Raji (cell line): ENCODE measurements around the gene PIGBOS1.

ENCODE experiments used
- POLR2A ChIP-seq: IDR thresholded peaks from 2 replicates; pipeline ENCODE4 v1.6.1; 2011; ENCODE audit warnings: low read depth, low read length, control low read depth; ENCODE audit not compliant: insufficient read depth

Gene PIGBOS1

GRCh38 chr15:55318588-55319494, at the start of gene PIGBOS1, which contains the start of gene PIGB:
TSS of gene PIGBOS1 (minus strand) at chr15:55319123. CDS start at chr15:55317792, 1,331 bp downstream.
TSS of gene PIGB (plus strand) at chr15:55319222. CDS start at chr15:55319251, 29 bp downstream.
- peak; percentile 80 for TF ChIP-seq POLR2A

DNA sequence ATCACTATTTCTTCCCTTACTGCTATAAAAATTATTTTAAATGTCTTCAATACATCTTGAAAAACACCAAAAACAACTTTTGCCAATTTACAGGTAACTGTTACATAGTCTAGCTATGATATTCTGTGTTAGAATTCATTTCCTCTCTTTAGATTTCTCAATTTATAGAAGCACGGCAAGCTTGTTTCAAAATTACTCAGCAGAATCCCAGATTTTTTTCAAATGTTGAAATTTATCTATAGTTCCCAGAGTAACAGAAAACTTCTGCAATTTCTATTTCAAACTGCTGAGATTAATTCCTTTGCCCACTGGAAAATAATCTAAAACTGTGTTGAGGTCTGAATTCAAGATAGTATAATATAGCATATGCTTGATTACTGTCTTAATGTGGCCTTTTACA, 48.1 kb upstream of the PIGBOS1 start:
- no peak for TF ChIP-seq POLR2A

GRCh38 chr15:55362641-55363040, 43.7 kb upstream of the PIGBOS1 start:
- TF ChIP-seq POLR2A, result no peak

DNA sequence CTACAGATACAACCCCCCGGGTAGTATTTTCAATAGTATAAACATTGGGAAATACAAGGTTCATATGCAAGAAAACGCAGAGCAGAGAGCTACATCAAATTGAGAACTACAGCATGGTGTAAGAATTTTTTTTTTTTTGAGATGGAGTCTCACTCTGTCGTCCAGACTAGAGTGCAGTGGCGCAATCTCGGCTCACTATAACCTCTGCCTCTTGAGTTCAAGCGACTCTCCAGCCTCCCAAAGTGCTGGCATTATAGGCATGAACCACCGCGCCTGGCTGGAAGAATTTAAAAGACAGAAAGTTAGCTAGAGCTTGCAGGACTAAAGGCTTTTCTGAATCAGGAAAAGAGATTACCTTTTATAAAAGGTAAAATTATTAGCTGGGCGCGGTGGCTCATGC, 42.1 kb upstream of the PIGBOS1 start:
- TF ChIP-seq POLR2A, result no peak

GRCh38 chr15:55360256-55360655, 41.3 kb upstream of the PIGBOS1 start:
- no peak for TF ChIP-seq POLR2A

DNA sequence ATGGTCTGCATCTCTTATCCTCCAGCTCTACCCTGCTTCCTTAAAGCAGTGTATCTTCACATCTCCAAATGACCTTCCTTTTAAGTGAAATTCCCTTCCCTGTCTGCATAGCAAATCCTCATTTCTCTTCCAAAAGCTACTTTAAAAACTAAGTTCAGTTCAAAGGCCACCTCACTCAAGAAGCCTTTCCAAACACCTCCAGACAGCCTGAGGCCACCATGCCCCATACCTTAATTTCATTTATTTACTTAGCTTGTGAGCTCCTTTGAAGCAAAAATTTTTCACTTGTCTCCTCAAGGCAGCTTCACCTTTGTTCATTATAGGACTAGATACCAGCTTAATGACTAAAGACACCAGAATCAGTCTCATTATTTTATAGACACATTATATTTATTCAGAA, 39.5 kb upstream of the PIGBOS1 start:
- TF ChIP-seq POLR2A, result no peak

DNA sequence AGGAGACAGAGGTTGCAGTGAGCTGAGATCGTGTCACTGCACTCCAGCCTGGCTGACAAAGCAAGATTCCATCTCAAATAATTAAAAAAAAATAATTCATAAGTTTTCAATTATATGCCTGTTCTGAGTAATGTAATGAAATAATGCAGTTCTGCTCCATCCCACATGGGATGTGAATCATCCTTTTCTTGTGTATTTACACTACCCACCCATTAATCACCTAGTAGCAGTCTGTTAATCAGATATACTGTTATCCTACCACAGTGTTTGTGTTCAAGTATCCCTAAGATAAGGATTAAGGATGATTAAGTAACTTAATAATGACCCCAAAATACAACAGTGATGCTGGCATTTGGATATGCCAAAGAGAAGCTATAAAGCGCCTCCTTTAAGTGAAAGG, 38.9 kb upstream of the PIGBOS1 start:
- TF ChIP-seq POLR2A, result no peak

GRCh38 chr15:55356985-55357585, 38.2 kb upstream of the PIGBOS1 start:
- TF ChIP-seq POLR2A, result no peak

DNA sequence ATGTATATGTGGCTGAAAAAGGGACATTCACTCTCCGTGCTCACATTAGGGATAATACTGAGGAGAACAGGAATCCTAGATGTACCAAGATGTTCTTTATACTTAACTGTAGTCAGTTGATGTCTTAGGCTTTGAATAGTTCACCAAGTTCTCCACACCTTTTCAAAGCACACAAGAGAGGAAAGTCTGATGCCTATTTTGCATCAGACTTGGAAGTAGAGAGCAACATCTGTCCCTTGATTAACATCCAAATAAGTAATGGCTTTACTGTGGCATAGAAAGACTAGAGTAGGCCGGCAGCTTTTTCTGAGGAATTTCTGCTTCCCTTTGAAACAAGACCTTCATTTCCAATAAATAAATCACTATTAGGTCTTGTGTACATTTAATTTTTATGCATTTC, 34.1 kb upstream of the PIGBOS1 start:
- no peak for TF ChIP-seq POLR2A

- no peak for TF ChIP-seq POLR2A
Observed at GRCh38 chr15:55349282-55349681, 30.4 kb upstream of the PIGBOS1 start.

DNA sequence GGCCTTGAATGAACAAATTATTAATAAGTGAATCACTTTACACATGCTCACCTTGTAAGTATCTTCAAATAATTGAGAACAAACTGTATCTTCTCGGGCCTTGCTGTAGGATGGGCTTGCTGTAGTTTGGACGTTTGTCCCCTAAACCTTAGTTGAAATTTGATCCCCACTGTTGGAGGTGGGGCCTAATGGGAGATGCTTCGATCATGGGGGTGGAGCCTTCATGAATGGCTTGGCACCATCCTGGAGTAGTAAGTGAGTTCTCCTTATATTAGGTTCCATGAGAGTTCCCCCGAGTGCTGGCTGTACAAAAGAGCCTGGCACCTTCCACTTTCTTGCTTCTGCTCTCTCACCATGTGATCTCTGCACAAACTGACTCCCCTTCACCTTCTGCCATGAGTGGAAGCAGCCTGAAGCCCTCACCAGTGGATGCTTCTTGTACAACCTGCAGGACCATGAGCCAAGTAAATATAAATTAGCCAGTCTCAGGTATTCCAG, 29.4 kb upstream of the PIGBOS1 start:
- no peak for TF ChIP-seq POLR2A

- no peak for TF ChIP-seq POLR2A
Observed at GRCh38 chr15:55344206-55344605, 25.3 kb upstream of the PIGBOS1 start.

DNA sequence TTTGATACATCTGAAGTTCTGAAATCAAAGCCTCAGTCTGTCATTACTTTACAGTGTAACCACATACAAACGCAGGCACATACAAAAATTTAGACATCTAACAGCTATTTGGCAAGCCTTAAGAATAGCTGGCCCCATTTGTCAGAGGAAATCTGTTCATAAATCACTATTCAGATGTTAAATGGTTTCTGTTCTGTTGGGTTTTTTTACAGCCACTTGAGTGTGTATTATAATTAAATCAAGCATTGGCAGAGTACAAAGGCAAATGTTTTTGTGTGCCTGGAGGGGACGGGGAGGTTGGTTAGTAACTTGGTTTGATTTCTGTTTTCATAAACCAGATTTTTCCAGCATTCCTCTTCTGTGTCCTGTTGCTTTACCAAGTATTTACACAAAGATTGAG, 24.2 kb upstream of the PIGBOS1 start:
- TF ChIP-seq POLR2A, result no peak

DNA sequence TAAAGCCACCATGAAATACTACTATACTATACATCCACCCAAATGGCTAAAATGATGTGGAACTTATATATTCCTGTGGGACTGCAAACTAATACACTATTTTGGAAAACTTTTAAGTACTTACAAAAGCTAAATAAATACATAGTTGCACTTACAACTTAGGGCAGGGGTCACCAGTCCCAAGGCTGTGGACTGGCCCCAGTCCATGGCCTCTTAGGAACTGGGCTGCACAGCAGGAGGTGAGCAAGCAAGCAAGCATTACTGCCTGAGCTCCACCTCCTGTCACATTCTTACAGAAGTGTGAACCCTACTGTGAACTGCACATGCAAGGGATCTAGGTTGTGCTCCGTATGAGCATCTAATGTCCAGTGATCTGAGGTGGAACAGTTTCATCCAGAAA, 18.2 kb upstream of the PIGBOS1 start:
- no peak for TF ChIP-seq POLR2A

- no peak for TF ChIP-seq POLR2A
Observed at GRCh38 chr15:55334997-55335396, 16.1 kb upstream of the PIGBOS1 start.

DNA sequence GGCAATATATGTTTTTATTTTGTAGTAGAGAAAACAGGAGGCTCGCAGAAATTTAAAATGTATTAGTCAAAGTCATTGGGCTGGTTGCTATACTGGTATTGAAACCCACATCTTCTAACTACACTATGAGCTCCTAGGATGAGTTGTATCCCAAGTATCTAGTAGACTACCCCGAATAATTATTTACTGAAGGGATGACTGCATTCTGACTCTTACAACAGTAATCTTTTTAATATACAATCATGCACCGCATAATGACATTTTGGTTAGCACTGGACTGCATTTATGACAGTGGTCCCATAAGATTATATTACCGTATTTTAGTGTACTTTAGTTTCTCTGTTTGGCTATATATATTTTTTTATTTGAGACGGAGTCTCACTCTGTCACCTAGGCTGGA, 15.4 kb upstream of the PIGBOS1 start:
- no peak for TF ChIP-seq POLR2A

DNA sequence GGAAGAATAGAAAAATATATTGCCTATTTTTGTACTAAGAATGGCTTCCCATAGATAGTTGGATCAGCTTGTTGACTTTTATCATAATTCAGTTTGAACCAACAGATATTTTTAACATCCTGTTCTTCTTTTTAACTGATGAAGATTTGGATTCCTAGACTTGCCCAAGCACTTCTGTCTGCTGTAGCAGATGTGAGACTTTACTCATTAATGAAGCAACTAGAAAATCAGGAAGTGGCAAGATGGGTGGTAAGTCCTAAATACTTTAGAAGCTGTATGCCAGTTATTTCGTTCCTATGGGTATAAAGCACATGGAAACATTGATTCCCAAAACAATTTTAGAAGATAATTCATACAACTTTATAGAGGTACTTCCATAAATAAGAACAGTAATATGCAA, 8.5 kb upstream of the PIGBOS1 start:
- TF ChIP-seq POLR2A, result no peak

DNA sequence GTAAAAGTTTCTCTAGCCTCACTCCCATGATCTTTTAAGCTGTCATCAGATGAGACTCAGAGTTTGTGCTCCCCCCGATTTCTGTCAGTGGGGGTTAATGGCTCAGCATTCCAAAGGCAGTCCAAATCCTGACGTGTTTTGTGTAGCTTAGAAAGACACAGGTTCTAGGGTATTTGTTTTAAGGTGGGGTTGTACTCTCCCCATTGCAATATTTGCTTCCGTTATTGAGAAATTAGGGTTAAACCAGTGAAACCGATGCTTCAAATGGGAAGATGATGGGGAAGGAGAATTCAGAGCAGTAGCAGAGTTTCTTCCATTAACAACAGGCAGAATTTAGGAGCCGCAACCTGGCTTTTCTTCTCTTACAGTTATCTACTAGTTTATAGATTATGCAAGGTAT, 3.5 kb upstream of the PIGBOS1 start:
- TF ChIP-seq POLR2A, result no peak
